DND-41 (cell line): ENCODE measurements around the gene ANKHD1.
A peak's percentile ranks its signal among the peaks of the same experiment; 100 is the strongest.

Experiments used
- ATAC-seq: fragments of 200-7000 bp; cut with Tn5 transposase; 3 replicates; pipeline ENCODE4 v1.9.1; 2021; ENCODE audit warnings: low read depth; ENCODE audit not compliant: insufficient read depth
- DNase-seq: peaks from one replicate; pipeline ENCODE4 v3.0.0-alpha.2; 2020
- H2AFZ ChIP-seq: 2 replicates; pipeline ENCODE4 v1.6.0; 2012; ENCODE audit warnings: low read depth, low read length
- H3K27ac ChIP-seq: 2 replicates; pipeline ENCODE4 v1.5.1; 2012; ENCODE audit warnings: low read length, inconsistent platforms
- H3K27me3 ChIP-seq: fragments of 200-600 bp; sonication (generic); 2 replicates; pipeline ENCODE4 v1.6.0; 2012; ENCODE audit warnings: low read length, mild to moderate bottlenecking, inconsistent platforms; ENCODE audit not compliant: insufficient read depth, poor library complexity
- H3K36me3 ChIP-seq: 2 replicates; pipeline ENCODE4 v1.5.1; 2012; ENCODE audit warnings: low read length, inconsistent platforms; ENCODE audit not compliant: insufficient read depth
- H3K4me1 ChIP-seq: 2 replicates; pipeline ENCODE4 v1.5.1; 2012; ENCODE audit warnings: mild to moderate bottlenecking, low read length; ENCODE audit not compliant: insufficient read depth
- H3K4me2 ChIP-seq: 2 replicates; pipeline ENCODE4 v1.6.0; 2012; ENCODE audit warnings: mild to moderate bottlenecking, moderate library complexity, low read length, inconsistent platforms; ENCODE audit not compliant: insufficient read depth
- H3K4me3 ChIP-seq, 2 experiments: fragments of 200-600 bp in 1 of 2; shearing (Covaris generic) in 1 of 2; 2 replicates each; pipeline ENCODE4 v1.5.1; 2012 to 2016; ENCODE audit warnings: inconsistent platforms in 2 of 2, low read length in 2 of 2, mild to moderate bottlenecking in 2 of 2, low read depth in 1 of 2, moderate library complexity in 1 of 2
- H3K79me2 ChIP-seq: 2 replicates; pipeline ENCODE4 v1.6.0; 2012; ENCODE audit warnings: low read length, inconsistent platforms; ENCODE audit not compliant: insufficient read depth
- H3K9ac ChIP-seq: 2 replicates; pipeline ENCODE4 v1.6.0; 2012; ENCODE audit warnings: low read depth, mild to moderate bottlenecking, inconsistent platforms, low read length, moderate library complexity
- H3K9me3 ChIP-seq: 2 replicates; pipeline ENCODE4 v1.5.1; 2012; ENCODE audit warnings: low read length, moderate library complexity, mild to moderate bottlenecking, inconsistent platforms; ENCODE audit not compliant: insufficient read depth, severe bottlenecking
- H4K20me1 ChIP-seq: 2 replicates; pipeline ENCODE4 v1.6.0; 2012; ENCODE audit warnings: low read length; ENCODE audit not compliant: insufficient read depth
- CTCF ChIP-seq: IDR thresholded peaks from 2 replicates; pipeline ENCODE4 v1.5.1; 2012; ENCODE audit warnings: borderline replicate concordance, low read length, moderate library complexity, mild to moderate bottlenecking; ENCODE audit not compliant: poor library complexity, severe bottlenecking; ENCODE audit errors: extremely low read depth
- EZH2 ChIP-seq: IDR thresholded peaks from 3 replicates; pipeline ENCODE4 v1.6.1; 2012; ENCODE audit warnings: borderline replicate concordance, low read depth, mild to moderate bottlenecking, moderate library complexity, low read length, inconsistent platforms; ENCODE audit not compliant: severe bottlenecking

The ANKHD1 gene

DNA sequence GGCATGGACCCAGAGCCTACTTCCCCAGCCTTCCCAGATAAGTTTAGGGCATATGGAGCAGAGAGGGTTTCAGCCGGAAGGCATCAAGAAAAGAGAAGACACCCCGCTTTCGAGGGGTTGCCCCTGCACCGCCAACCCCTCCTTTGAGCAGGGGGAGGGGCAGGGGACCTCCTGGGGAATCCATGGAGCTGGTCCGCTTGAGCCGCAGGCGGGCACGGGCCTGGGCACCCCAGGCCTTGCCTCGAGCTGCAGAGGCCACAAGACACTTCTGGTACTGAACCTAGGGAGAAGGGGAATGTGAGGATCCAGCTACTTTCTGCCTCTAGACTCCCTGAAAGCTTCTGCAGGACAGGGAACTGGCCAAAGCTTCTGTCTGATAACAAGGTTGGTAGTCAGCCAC, 156.9 kb downstream of the ANKHD1 start:
- no peak for TF ChIP-seq EZH2
- TF ChIP-seq CTCF = no peak
- H3K9me3 ChIP-seq = no peaks in the 10 kb centered on the region
- H3K4me3 ChIP-seq = 0 out of 4 replicates have a peak overlapping the region, but pooled peaks of 1 of the 2 experiments have one; percentile 93
- H4K20me1 ChIP-seq = no peaks in the 10 kb centered on the region
- H3K9ac ChIP-seq = no peak overlapping the region
- no peak for DNase-seq
- 0 out of 2 replicates have a peak overlapping the region, but pooled peaks have one; percentile 68 for H3K4me2 ChIP-seq
- H3K27me3 ChIP-seq = no peaks in the 10 kb centered on the region
- no peak overlapping the region for H2AFZ ChIP-seq
- ATAC-seq = no peak
- peak overlapping the region; percentile 98; the same call in 1 of the 2 replicates for H3K27ac ChIP-seq
- H3K4me1 ChIP-seq = peaks cover 58% of the 10 kb centered on the region
- peaks cover 41% of the 10 kb centered on the region for H3K79me2 ChIP-seq
- H3K36me3 ChIP-seq = peaks cover 46% of the 10 kb centered on the region

GRCh38 chr5:140560227-140560626, 158.6 kb downstream of the ANKHD1 start:
- TF ChIP-seq EZH2 (no peak), CTCF (no peak)
- Histone ChIP-seq H3K4me2 (no peak overlapping the region), H3K9me3 (no peaks in the 10 kb centered on the region), H2AFZ (no peak overlapping the region), H3K27me3 (no peaks in the 10 kb centered on the region), H3K36me3 (peaks cover 34% of the 10 kb centered on the region), H3K4me3 (no peak overlapping the region), H4K20me1 (no peaks in the 10 kb centered on the region), H3K9ac (no peak overlapping the region), H3K4me1 (peaks cover 49% of the 10 kb centered on the region), H3K79me2 (peaks cover 40% of the 10 kb centered on the region), H3K27ac (no peak overlapping the region)
- ATAC-seq = no peak
- no peak for DNase-seq

DNA sequence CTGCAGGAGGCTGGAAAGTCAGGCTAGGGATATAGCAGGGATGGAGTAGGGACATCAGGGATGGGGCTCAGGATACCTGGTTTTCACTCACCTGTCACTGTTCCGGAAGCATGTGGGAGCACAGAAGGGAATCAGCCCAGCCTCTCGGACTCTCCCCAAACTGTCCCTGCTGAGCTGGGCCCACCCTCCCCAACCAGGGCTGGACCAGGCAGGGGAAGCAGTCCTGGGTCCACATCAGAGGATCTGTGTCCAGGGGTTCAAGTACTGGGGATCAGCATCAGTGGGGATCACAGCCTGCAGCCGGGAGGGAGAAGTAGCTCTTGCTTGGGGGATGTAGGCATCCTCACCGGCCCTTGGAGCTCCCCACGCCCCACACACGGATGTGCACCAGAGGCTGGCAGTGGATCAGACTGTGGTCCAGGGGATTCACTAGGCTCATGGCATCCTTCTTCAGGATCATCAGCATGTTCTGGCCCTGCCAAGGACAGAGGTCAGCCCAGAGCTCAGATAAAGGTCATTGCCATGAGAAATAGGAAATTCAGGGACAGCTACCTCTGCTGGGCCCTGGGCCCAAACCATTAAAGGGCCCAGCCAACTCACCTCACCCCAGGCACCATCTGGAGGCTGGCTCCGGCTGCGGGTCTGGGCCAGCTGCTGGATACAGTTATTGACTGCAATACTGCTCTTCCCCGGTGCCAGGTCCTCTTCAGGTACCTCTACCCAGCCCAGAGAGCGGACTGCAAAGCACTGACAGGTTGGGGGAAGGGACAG, 160.3 kb downstream of the ANKHD1 start:
- ATAC-seq = no peak
- peaks cover 54% of the 10 kb centered on the region for H3K4me1 ChIP-seq
- DNase-seq = no peak
- no peaks in the 10 kb centered on the region for H3K27me3 ChIP-seq
- no peak overlapping the region for H3K27ac ChIP-seq
- no peak overlapping the region for H2AFZ ChIP-seq
- H3K9ac ChIP-seq = no peak overlapping the region
- peak overlapping the region; percentile 33 for H3K4me2 ChIP-seq
- H3K9me3 ChIP-seq = no peaks in the 10 kb centered on the region
- peaks cover 47% of the 10 kb centered on the region for H3K36me3 ChIP-seq
- peaks cover 40% of the 10 kb centered on the region for H3K79me2 ChIP-seq
- no peaks in the 10 kb centered on the region for H4K20me1 ChIP-seq
- no peak for TF ChIP-seq CTCF
- TF ChIP-seq EZH2 = no peak
- no peak overlapping the region for H3K4me3 ChIP-seq
